SU-DHL-6 (cell line): ENCODE data around the gene ETFB.

Source experiments
- H2AFZ ChIP-seq: fragments of 200-600 bp; sonication (generic); 2 replicates; pipeline ENCODE4 v1.6.1; 2014; ENCODE audit warnings: low read depth, mild to moderate bottlenecking, moderate library complexity, mixed read lengths, antibody characterized with exemption, low read length; ENCODE audit not compliant: severe bottlenecking
- H3F3A ChIP-seq: fragments of 200-600 bp; shearing (Covaris generic); 2 replicates; pipeline ENCODE4 v1.6.0; 2016; ENCODE audit warnings: antibody characterized with exemption, mild to moderate bottlenecking; ENCODE audit not compliant: insufficient read depth
- H3K27ac ChIP-seq: fragments of 200-600 bp; sonication (generic); 2 replicates; pipeline ENCODE4 v1.5.1; 2016; ENCODE audit warnings: low read depth, mild to moderate bottlenecking, low read length, moderate library complexity, mixed read lengths
- H3K27me3 ChIP-seq: fragments of 200-600 bp; sonication (generic), shearing (Covaris generic); 2 replicates; pipeline ENCODE4 v1.6.0; 2014; ENCODE audit warnings: mild to moderate bottlenecking, low read length
- H3K36me3 ChIP-seq: fragments of 200-600 bp; sonication (generic); 2 replicates; pipeline ENCODE4 v1.6.1; 2014; ENCODE audit warnings: mild to moderate bottlenecking, low read length, mixed read lengths
- H3K4me2 ChIP-seq: fragments of 300-600, 200-600 bp; shearing (Covaris generic), sonication (generic); 2 replicates; pipeline ENCODE4 v1.6.0; 2014; ENCODE audit warnings: low read length, low read depth, mild to moderate bottlenecking; ENCODE audit not compliant: poor library complexity, severe bottlenecking
- H3K4me3 ChIP-seq: fragments of 200-600 bp; sonication (generic); 2 replicates; pipeline ENCODE4 v1.5.1; 2014; ENCODE audit warnings: antibody characterized with exemption, low read length, mild to moderate bottlenecking, mixed read lengths; ENCODE audit not compliant: insufficient read depth, poor library complexity, severe bottlenecking
- H3K79me2 ChIP-seq: fragments of 200-600 bp; sonication (generic); 2 replicates; pipeline ENCODE4 v1.6.1; 2014; ENCODE audit warnings: mild to moderate bottlenecking, low read length, moderate library complexity; ENCODE audit not compliant: insufficient read depth
- H3K9ac ChIP-seq: fragments of 200-600 bp; sonication (generic); 2 replicates; pipeline ENCODE4 v1.7.0; 2014; ENCODE audit warnings: mild to moderate bottlenecking, low read length
- H3K9me2 ChIP-seq: fragments of 200-600 bp; sonication (generic); replicated peaks from 2 replicates; pipeline ENCODE4 v1.6.1; 2014; ENCODE audit warnings: low read length; ENCODE audit not compliant: insufficient read depth
- H3K9me3 ChIP-seq: fragments of 200-600 bp; sonication (generic); 2 replicates; pipeline ENCODE4 v1.6.1; 2014; ENCODE audit warnings: low read length, mixed read lengths; ENCODE audit not compliant: insufficient read depth
- H4K20me1 ChIP-seq: fragments of 200-600 bp; sonication (generic); 2 replicates; pipeline ENCODE4 v1.6.1; 2014; ENCODE audit warnings: low read depth, mild to moderate bottlenecking, antibody characterized with exemption, low read length, moderate library complexity, mixed read lengths
- EZH2phosphoT487 ChIP-seq: fragments of 200-600 bp; sonication (generic), shearing (Covaris generic); conservative IDR thresholded peaks from 2 replicates; pipeline ENCODE4 v1.6.1; 2018; ENCODE audit warnings: mild to moderate bottlenecking, antibody characterized with exemption, low read length, moderate library complexity, mixed read lengths
- TF ChIP-seq, protein P1 (sequence below): fragments of 200-600 bp; sonication (generic); IDR thresholded peaks from one replicate; pipeline ENCODE4 v1.5.1; 2017; ENCODE audit warnings: antibody characterized with exemption, mild to moderate bottlenecking, low read length, moderate library complexity; ENCODE audit not compliant: insufficient read depth, poor library complexity, severe bottlenecking

Gene ETFB

DNA sequence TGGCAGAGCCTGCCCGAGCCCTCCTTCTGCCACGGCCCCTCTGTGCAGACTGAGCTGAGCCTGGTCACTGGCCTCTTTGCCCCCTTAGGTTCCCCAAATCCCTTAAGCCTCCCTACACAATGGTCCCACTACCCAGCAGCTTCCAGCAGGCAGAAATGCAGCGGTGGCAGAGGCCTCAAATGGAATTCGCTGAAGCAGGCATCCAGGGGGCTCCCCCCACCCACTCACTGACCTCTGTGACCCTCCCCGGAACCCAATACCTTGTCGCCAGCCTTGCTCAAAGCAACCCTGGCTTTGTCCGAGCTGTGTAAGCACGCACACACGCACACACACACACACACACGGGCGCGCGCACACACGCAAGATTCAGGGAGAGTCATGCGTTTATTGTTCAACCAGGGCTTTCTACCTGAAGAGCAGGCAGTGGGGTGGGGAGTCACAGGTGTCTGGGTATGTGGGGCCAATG lies 21.8 kb upstream of the ETFB start, which contains the start of gene LIM2:
Gene LIM2 (minus strand): TSS at position 51 of the 466 bp plus-strand sequence. CDS start 531 bp downstream, outside the sequence.
- no peaks in the 10 kb centered on the region for H3K36me3 ChIP-seq
- no peaks in the 10 kb centered on the region for H3K27me3 ChIP-seq
- no peaks in the 10 kb centered on the region for H3K79me2 ChIP-seq
- no peak within 1 kb of the TSS for H3K27ac ChIP-seq
- H3K4me3 ChIP-seq: no peak within 1 kb of the TSS
- no peaks in the 10 kb centered on the region for H3F3A ChIP-seq
- H3K9ac ChIP-seq: no peak within 1 kb of the TSS
- TF ChIP-seq, protein P1, sequence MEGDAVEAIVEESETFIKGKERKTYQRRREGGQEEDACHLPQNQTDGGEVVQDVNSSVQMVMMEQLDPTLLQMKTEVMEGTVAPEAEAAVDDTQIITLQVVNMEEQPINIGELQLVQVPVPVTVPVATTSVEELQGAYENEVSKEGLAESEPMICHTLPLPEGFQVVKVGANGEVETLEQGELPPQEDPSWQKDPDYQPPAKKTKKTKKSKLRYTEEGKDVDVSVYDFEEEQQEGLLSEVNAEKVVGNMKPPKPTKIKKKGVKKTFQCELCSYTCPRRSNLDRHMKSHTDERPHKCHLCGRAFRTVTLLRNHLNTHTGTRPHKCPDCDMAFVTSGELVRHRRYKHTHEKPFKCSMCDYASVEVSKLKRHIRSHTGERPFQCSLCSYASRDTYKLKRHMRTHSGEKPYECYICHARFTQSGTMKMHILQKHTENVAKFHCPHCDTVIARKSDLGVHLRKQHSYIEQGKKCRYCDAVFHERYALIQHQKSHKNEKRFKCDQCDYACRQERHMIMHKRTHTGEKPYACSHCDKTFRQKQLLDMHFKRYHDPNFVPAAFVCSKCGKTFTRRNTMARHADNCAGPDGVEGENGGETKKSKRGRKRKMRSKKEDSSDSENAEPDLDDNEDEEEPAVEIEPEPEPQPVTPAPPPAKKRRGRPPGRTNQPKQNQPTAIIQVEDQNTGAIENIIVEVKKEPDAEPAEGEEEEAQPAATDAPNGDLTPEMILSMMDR: no peak
- H3K9me3 ChIP-seq: no peaks in the 10 kb centered on the region
- no peaks in the 10 kb centered on the region for H4K20me1 ChIP-seq
- H3K4me2 ChIP-seq: no peak within 1 kb of the TSS
- H3K9me2 ChIP-seq: no peaks in the 10 kb centered on the region
- H2AFZ ChIP-seq: no peak within 1 kb of the TSS

DNA sequence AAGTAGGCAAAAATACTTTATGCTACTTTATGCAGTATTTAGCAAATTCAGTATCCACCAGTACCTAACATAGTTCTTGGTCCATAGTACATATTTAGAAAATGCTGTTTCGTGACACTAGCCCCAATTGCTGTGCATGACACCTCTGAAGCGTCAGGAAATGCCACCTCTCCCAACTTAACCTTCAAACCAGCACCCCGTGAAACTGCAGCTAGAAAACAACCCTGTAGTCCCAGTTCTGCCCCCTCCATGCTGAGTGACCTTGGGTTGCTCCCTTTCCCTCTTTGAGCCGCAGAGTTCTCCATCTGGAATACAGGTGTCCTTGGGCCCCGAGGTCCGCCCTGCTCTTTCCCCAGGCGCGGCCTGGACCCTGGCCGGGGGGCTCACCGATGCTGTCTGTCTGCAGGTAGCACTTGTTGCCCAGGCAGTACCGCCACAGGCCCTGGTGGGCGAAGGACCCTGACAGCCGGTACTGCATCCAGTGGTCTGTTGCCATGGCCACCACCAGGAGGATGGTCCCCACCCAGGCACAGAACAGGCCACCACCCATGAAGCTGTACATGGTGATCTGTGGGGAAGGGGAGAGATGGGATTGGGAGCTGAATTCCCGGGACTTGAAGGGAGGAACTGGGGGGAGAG lies 20.8 kb upstream of the ETFB start:
- no peaks in the 10 kb centered on the region for H3K36me3 ChIP-seq
- no peak overlapping the region for H3K9ac ChIP-seq
- H2AFZ ChIP-seq: no peak overlapping the region
- no peaks in the 10 kb centered on the region for H3K27me3 ChIP-seq
- no peak overlapping the region for H3K4me3 ChIP-seq
- TF ChIP-seq, protein P1: no peak
- TF ChIP-seq EZH2phosphoT487: no peak
- no peaks in the 10 kb centered on the region for H4K20me1 ChIP-seq
- H3K9me3 ChIP-seq: no peaks in the 10 kb centered on the region
- no peak overlapping the region for H3K4me2 ChIP-seq
- no peaks in the 10 kb centered on the region for H3K79me2 ChIP-seq
- H3F3A ChIP-seq: no peaks in the 10 kb centered on the region
- H3K9me2 ChIP-seq: no peaks in the 10 kb centered on the region
- no peak overlapping the region for H3K27ac ChIP-seq

DNA sequence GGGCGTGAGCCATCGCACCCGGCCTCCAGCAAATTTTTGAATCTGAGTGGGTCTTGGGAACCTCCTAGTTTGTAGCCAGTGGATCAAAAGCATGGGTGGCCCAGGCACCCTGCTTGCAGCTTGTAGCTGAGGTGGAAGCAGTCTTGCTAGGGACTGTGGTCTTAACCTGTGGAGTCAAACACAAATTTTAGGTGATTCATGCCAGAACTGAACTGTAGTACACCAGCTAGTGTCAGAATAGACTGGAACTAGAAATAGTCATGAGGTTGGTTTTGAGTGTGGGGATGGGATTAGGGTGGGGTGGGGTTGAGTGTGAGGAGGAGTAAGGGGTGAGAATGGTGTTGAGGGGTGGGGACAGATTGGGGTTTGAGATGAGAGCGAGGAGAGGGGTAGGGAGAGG lies 15.8 kb upstream of the ETFB start:
- Histone ChIP-seq H3K9me2 (no peaks in the 10 kb centered on the region), H3K27ac (no peak overlapping the region), H2AFZ (no peak overlapping the region), H4K20me1 (no peaks in the 10 kb centered on the region), H3K79me2 (no peaks in the 10 kb centered on the region), H3K27me3 (no peaks in the 10 kb centered on the region), H3K36me3 (no peaks in the 10 kb centered on the region), H3K9me3 (no peaks in the 10 kb centered on the region), H3F3A (no peaks in the 10 kb centered on the region), H3K4me2 (no peak overlapping the region), H3K9ac (no peak overlapping the region), H3K4me3 (no peak overlapping the region)
- TF ChIP-seq, protein P1: no peak
- TF ChIP-seq EZH2phosphoT487: no peak
